ENCODE data around the gene RGP1.

Gene RGP1

GRCh38 chr9:35748858-35749514 lies at the start of gene RGP1, which contains the start of gene GBA2:
RGP1 (plus strand) TSS chr9:35749287; CDS start chr9:35749756, 469 bp downstream.
GBA2 (minus strand) TSS chr9:35749228; CDS start chr9:35748704, 524 bp downstream.
- DNase-seq (ENCODE audit: low read depth): no peak

DNA sequence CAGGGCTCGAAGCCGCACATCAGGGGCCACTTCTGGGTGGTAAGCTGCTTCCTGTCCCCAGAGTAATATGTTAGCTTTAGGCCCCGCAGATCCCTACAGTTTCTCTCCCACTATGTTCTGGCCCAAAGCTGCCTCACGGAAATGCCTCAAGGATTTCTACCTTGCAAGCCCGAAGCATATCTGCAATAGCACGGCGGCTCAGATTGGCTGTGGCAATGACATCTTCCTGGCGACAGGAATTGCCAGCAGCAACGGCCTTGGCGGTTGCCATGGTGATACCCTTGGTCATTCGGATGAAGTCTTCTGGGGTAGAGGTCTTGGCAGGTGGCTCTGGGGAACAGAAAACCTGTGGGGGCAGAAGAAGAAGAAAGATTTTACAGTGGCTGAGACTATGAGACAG lies 49.1 kb upstream of the RGP1 start:
- DNase-seq (ENCODE audit: low read depth): no peak

DNA sequence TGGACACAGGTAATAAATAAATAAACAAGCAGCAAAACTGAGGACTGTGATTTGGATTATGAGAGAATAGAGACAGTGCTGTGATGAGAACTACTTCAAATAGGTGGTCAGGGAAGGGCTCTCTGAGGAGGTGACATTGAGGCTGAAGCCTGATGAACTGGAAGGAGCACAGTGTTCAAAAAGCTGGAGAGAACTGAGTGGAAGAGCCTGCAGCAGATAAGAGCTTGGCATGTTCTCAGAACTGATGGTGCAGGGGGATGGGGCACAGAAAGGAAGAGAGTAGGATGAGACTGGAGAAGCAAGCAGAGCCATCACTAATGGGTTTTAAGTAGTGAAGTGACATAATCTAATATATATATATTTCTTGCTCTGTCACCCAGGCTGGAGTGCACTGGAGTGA lies 48.1 kb upstream of the RGP1 start:
- no peak for DNase-seq (ENCODE audit: low read depth)

- no peak for DNase-seq (ENCODE audit: low read depth)
These were observed 46.4 kb upstream of the RGP1 start for GRCh38 chr9:35702696-35703095.

- DNase-seq (ENCODE audit: low read depth): no peak
These were observed 45.0 kb upstream of the RGP1 start for GRCh38 chr9:35703906-35704672.

- no peak for DNase-seq (ENCODE audit: low read depth)
These were observed 43.7 kb upstream of the RGP1 start for GRCh38 chr9:35705372-35705771.

- no peak for DNase-seq (ENCODE audit: low read depth)
These were observed 43.2 kb upstream of the RGP1 start for GRCh38 chr9:35705836-35706430.

- DNase-seq (ENCODE audit: low read depth): no peak
These were observed 42.1 kb upstream of the RGP1 start for GRCh38 chr9:35706951-35707350.

GRCh38 chr9:35708146-35708545 lies 40.9 kb upstream of the RGP1 start:
- no peak for DNase-seq (ENCODE audit: low read depth)

- no peak for DNase-seq (ENCODE audit: low read depth)
These were observed 38.1 kb upstream of the RGP1 start for GRCh38 chr9:35710818-35711500.

GRCh38 chr9:35711501-35712428 lies 37.3 kb upstream of the RGP1 start:
- DNase-seq (ENCODE audit: low read depth): no peak

- DNase-seq (ENCODE audit: low read depth): no peak
These were observed 36.2 kb upstream of the RGP1 start for GRCh38 chr9:35712762-35713400.

DNA sequence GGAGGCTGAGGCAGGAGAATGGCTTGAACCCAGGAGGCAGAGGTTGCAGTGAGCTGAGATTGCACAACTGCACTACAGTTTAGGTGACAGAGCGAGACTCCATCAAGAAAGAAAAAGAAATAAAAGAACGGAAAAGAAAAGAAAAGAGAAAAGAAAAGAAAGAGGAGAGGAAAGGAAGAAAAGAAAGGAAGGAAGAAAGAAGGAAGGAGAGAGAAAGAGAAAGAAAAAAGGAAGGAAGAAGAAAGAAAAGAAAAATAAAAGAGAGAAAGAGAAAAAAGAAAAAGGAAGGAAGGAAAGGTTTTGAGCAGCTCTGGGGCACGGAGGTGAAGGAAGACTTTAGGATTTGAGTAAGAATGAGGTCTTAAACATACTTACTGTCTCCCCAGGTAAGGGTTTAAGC lies 35.5 kb upstream of the RGP1 start:
- DNase-seq (ENCODE audit: low read depth): no peak

GRCh38 chr9:35714123-35714522 lies 35.0 kb upstream of the RGP1 start:
- no peak for DNase-seq (ENCODE audit: low read depth)

DNA sequence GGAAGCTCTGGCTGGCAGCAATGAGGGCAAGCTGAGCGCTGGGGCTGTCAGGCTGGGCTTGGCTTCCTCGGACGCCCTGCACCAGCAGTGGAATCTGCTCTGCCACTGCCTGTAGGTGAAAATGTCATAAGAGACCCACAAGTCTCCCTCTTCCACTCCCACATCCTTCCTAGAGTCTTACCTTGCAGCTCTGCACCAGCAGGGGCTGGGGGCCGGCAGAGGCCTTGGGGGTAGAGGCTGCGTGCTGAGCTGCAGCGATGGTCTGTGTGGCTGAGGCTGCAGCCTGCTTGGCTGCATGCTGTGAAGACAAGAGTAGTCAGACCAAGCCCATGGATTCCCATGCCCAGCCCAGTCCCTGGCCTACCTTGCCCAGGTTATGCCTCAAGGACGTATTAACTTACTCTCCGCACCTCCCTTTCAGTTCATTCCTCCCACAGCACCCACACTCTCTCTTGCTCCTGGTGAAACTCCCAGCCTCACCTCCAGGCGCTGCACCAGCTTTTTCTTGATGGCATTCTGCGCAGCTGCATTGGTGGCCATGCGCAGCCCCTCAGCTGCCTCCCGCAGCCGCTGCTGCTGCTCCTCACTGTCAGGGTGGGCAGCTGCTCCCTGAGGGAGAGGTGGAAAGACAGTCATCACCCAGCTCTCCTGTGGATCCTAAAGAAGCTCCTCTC lies 34.4 kb upstream of the RGP1 start:
- no peak for DNase-seq (ENCODE audit: low read depth)

DNA sequence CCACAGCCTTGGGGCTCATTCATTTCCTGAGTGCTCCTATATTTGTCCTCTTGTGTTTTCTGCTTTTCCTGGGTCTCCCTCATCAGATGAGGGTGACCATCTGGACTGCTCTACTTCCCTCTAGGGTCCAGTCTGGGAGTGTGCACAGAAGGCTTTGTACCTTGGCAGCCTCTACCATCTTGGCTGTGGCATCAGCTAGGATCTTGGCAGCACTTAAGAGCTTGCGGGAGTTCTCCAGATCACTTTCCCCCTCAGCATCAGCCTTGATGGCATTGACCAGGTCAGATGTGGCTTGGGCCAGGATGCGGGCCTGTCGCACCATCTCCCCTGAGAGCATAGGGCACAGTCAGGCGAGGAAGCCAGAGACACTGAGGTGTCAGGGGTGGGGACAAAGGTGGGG lies 32.9 kb upstream of the RGP1 start:
- no peak for DNase-seq (ENCODE audit: low read depth)

DNA sequence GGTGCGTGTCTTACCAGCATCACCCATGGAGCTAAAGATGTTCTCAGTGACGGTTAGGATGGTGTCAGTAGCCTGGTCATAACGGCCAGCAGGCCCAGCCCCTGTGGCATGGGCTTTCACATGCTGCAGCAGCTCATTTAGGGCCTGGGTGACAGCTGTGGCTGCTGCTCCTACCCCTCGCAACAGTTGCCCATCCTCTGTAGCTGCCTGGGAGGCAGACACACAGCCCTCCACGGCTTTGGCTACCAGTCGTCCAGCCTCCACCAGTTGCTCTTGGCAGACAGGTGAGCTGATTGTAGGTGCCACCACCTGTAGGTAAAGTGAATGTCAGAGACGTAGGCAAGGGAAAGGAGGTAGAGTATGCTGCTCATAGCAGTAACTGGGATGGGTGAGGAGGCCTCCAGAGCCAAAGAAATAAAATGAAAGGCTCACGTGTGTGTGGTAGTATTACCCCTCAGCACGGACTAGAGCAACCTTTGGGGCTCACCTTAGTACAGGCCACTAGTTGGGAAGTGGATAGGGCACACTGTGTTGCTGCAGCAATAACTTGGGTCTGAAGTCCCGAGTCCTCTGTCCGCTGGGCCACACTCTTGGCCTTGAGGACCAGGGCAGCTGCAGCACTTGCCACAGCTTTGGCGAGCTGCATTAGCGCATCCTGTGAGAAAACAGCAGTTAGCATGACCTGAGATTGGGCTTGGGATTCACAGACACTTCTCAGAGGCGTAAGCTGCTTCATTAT lies 31.8 kb upstream of the RGP1 start:
- no peak for DNase-seq (ENCODE audit: low read depth)

GRCh38 chr9:35718721-35719511 lies 30.2 kb upstream of the RGP1 start:
- DNase-seq (ENCODE audit: low read depth): no peak

DNA sequence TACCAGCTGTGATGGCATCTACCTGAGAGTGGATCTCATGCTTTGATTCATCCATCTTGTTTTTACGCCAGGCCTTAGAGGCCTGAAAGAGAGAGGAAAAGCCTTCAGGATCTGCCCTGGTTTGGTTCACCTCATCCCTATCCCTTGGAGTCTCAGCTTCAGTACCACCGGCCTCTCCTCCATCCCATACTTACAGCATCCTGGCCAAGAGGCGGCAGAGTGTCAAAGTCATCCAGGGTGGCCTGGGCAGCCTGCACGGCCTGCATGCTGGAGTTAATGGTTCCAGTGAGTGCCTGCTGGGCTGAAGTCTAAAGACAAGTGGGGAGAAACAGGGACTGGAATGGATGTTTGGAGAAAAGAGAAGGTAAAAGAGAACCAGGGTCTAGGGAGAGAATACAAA lies 29.5 kb upstream of the RGP1 start:
- DNase-seq (ENCODE audit: low read depth): no peak

Data from stromal cell of bone marrow (primary cell).